ENCODE data around the gene GNB1.

Gene GNB1

GRCh38 chr1:1815606-1816281 lies 75.1 kb downstream of the GNB1 start:
- no peak for DNase-seq

- no peak for DNase-seq
Observed at GRCh38 chr1:1809489-1809888, 81.4 kb downstream of the GNB1 start.

- no peak for DNase-seq
Observed at GRCh38 chr1:1808206-1808605, 82.7 kb downstream of the GNB1 start.

- no peak for DNase-seq
Observed at GRCh38 chr1:1806890-1807289, 84.0 kb downstream of the GNB1 start.

GRCh38 chr1:1804301-1804700 lies 86.6 kb downstream of the GNB1 start:
- DNase-seq, result no peak

- DNase-seq, result no peak
Observed at GRCh38 chr1:1802871-1803270, 88.0 kb downstream of the GNB1 start.

GRCh38 chr1:1799716-1800115 lies 91.2 kb downstream of the GNB1 start:
- no peak for DNase-seq

- DNase-seq, result no peak
Observed at GRCh38 chr1:1797731-1798341, 93.1 kb downstream of the GNB1 start.

GRCh38 chr1:1796466-1796865 lies 94.4 kb downstream of the GNB1 start:
- DNase-seq, result no peak

- DNase-seq, result no peak
Observed at GRCh38 chr1:1794999-1795398, 95.9 kb downstream of the GNB1 start.

- DNase-seq, result no peak
Observed at GRCh38 chr1:1793481-1794244, 97.2 kb downstream of the GNB1 start.

GRCh38 chr1:1788646-1789431 lies 102.0 kb downstream of the GNB1 start:
- no peak for DNase-seq

GRCh38 chr1:1788136-1788535 lies 102.8 kb downstream of the GNB1 start:
- DNase-seq, result no peak

GRCh38 chr1:1786836-1787605 lies 103.9 kb downstream of the GNB1 start:
- DNase-seq, result no peak

- DNase-seq, result no peak
Observed at GRCh38 chr1:1785666-1786065, 105.2 kb downstream of the GNB1 start.

- DNase-seq, result no peak
Observed at GRCh38 chr1:1784933-1785332, 106.0 kb downstream of the GNB1 start.

- no peak for DNase-seq
Observed at GRCh38 chr1:1783320-1783719, 107.6 kb downstream of the GNB1 start.

GRCh38 chr1:1782399-1783221 lies 108.3 kb downstream of the GNB1 start:
- no peak for DNase-seq

GRCh38 chr1:1781526-1781903 lies 109.4 kb downstream of the GNB1 start:
- DNase-seq, result no peak

- no peak for DNase-seq
Observed at GRCh38 chr1:1780598-1781525, 110.0 kb downstream of the GNB1 start.
